Caco-2 (cell line): Measurements from ENCODE around the gene SLC39A10. TPM values are rescaled to one million over a fixed set of nuclear protein-coding genes. Genes with fewer than 3 reads are reported as not detected.

Experiments
- BruUV-seq: library from RNA; stranded (reverse); fragments of 400-500 nt; replicated peaks from 2 replicates; lab custom pipeline; 2021; lab: Mats Ljungman, UMichigan
- CTCF ChIA-PET: fragments of 300-600 bp; sonication (Branson Sonifier 250); formaldehyde crosslinking; loops from one replicate; lab custom pipeline; 2022; ENCODE audit warnings: antibody characterized with exemption; lab: Charles Lee
- POLR2A ChIA-PET: fragments of 300-600 bp; sonication (Branson Sonifier 250); formaldehyde crosslinking; loops from one replicate; lab custom pipeline; 2022; ENCODE audit warnings: antibody characterized with exemption; lab: Charles Lee
- DNase-seq, 2 experiments: peaks; one replicate each; pipeline versions ENCODE4 v3.0.0 to v3.0.0-alpha.2; 2020 to 2022
- H3K27me3 ChIP-seq: replicated peaks from 2 replicates; pipeline ENCODE4 v1.6.0; 2011; ENCODE audit warnings: low read length; ENCODE audit not compliant: control insufficient read depth, insufficient read depth
- H3K36me3 ChIP-seq: 2 replicates; pipeline ENCODE4 v1.5.1; 2011; ENCODE audit warnings: low read length; ENCODE audit not compliant: control insufficient read depth, insufficient read depth
- H3K4me1 ChIP-seq: fragments of 250-450 bp; sonication (Bioruptor Pico); 2 replicates; pipeline ENCODE4 v1.5.1; 2020; ENCODE audit warnings: mild to moderate bottlenecking
- H3K4me3 ChIP-seq: 2 replicates; pipeline ENCODE4 v1.5.1; 2011; ENCODE audit warnings: low read depth, mild to moderate bottlenecking, control low read depth, low read length
- H3K9me3 ChIP-seq: fragments of 250-450 bp; sonication (Bioruptor Pico); 2 replicates; pipeline ENCODE4 v1.5.1; 2020; ENCODE audit warnings: mild to moderate bottlenecking, moderate library complexity
- H3K27ac Mint-ChIP-seq: one replicate; pipeline ENCODE4 v1.8.0; 2022; ENCODE audit warnings: mixed read lengths; ENCODE audit not compliant: unreplicated experiment
- H3K27me3 Mint-ChIP-seq: one replicate; pipeline ENCODE4 v1.8.0; 2022; ENCODE audit warnings: mixed read lengths; ENCODE audit not compliant: insufficient read depth, unreplicated experiment
- H3K36me3 Mint-ChIP-seq: one replicate; pipeline ENCODE4 v1.8.0; 2022; ENCODE audit warnings: mild to moderate bottlenecking, mixed read lengths; ENCODE audit not compliant: insufficient read depth, unreplicated experiment
- H3K4me1 Mint-ChIP-seq: one replicate; pipeline ENCODE4 v1.8.0; 2022; ENCODE audit warnings: low read depth, mixed read lengths; ENCODE audit not compliant: unreplicated experiment
- H3K4me3 Mint-ChIP-seq: one replicate; pipeline ENCODE4 v1.8.0; 2022; ENCODE audit warnings: mild to moderate bottlenecking, moderate library complexity, mixed read lengths; ENCODE audit not compliant: unreplicated experiment
- H3K9me3 Mint-ChIP-seq: one replicate; pipeline ENCODE4 v1.8.0; 2022; ENCODE audit warnings: mixed read lengths; ENCODE audit not compliant: unreplicated experiment
- CTCF ChIP-seq, 2 experiments: fragments of 200-600 bp in 1 of 2; IDR thresholded peaks; 1 replicate in 1 of 2; 2 replicates in 1 of 2; pipeline versions ENCODE4 v1.5.1 to v1.8.0; 2011 to 2022; ENCODE audit warnings: antibody characterized with exemption in 1 of 2, control low read depth in 1 of 2, inconsistent platforms in 1 of 2, low read depth in 1 of 2, low read length in 1 of 2, mild to moderate bottlenecking in 1 of 2, moderate library complexity in 1 of 2; ENCODE audit not compliant: insufficient read depth in 1 of 2, severe bottlenecking in 1 of 2, unreplicated experiment in 1 of 2
- intact Hi-C: fragments of 100-400 bp; cut with micrococcal nuclease; formaldehyde crosslinking; loops from one replicate; pipeline ENCODE4 v1.10.0; 2022; ENCODE audit not compliant: unreplicated experiment
- total RNA-seq: library from RNA; stranded (reverse); gene quantifications from 2 replicates; pipeline ENCODE4 v1.2.3, GENCODE V29; 2022

Gene SLC39A10
- total RNA-seq, 1 experiment from 2014 or later: 45.5 TPM

- Histone ChIP-seq H3K36me3 (no peaks in the 10 kb centered on the region), H3K4me3 (no peak overlapping the region), H3K9me3 (no peaks in the 10 kb centered on the region), H3K4me1 (no peaks in the 10 kb centered on the region), H3K27me3 (no peaks in the 10 kb centered on the region)
- H3K4me1 Mint-ChIP-seq: no peaks in the 10 kb centered on the region
- ChIA-PET POLR2A (no interaction called here), CTCF (interaction anchor here (0.6 kb wide), 1 partner anchor 23 kb away, joined by 5 read pairs; the partner anchor contains the start of gene SLC39A10)
- no peak overlapping the region for H3K4me3 Mint-ChIP-seq
- no peak for DNase-seq
- TF ChIP-seq CTCF (IDR thresholded peaks at IDR 0.05; ENCODE audit: insufficient read depth in 1 of 2, low read depth in 1 of 2, low read length in 1 of 2, severe bottlenecking in 1 of 2, unreplicated experiment in 1 of 2): no peak
- intact Hi-C loops: no loop called here
- no TSS peak for BruUV-seq
- no peaks in the 10 kb centered on the region for H3K36me3 Mint-ChIP-seq
- H3K27me3 Mint-ChIP-seq: no peaks in the 10 kb centered on the region
- H3K27ac Mint-ChIP-seq: no peak overlapping the region
- H3K9me3 Mint-ChIP-seq: no peaks in the 10 kb centered on the region
These were observed 23.5 kb upstream of the SLC39A10 start for GRCh38 chr2:195633573-195633870.

- CTCF ChIA-PET: no interaction called here
- Histone ChIP-seq H3K9me3 (no peaks in the 10 kb centered on the region), H3K4me3 (no peak overlapping the region), H3K36me3 (no peaks in the 10 kb centered on the region), H3K27me3 (no peaks in the 10 kb centered on the region), H3K4me1 (no peaks in the 10 kb centered on the region)
- no peaks in the 10 kb centered on the region for H3K4me1 Mint-ChIP-seq
- H3K27ac Mint-ChIP-seq: no peak overlapping the region
- H3K36me3 Mint-ChIP-seq: no peaks in the 10 kb centered on the region
- no peak for TF ChIP-seq CTCF (IDR thresholded peaks at IDR 0.05; ENCODE audit: insufficient read depth in 1 of 2, low read depth in 1 of 2, low read length in 1 of 2, severe bottlenecking in 1 of 2, unreplicated experiment in 1 of 2)
- no peaks in the 10 kb centered on the region for H3K27me3 Mint-ChIP-seq
- H3K9me3 Mint-ChIP-seq: no peaks in the 10 kb centered on the region
- POLR2A ChIA-PET: no interaction called here
- intact Hi-C loops: no loop called here
- no peak overlapping the region for H3K4me3 Mint-ChIP-seq
- DNase-seq: no peak
- no TSS peak for BruUV-seq
These were observed 23.1 kb upstream of the SLC39A10 start for GRCh38 chr2:195633974-195634373.

GRCh38 chr2:195636890-195637289 lies 20.1 kb upstream of the SLC39A10 start:
- BruUV-seq: no TSS peak
- Mint-ChIP-seq H3K27me3 (no peaks in the 10 kb centered on the region), H3K4me1 (no peaks in the 10 kb centered on the region), H3K9me3 (no peaks in the 10 kb centered on the region), H3K27ac (no peak overlapping the region), H3K4me3 (no peak overlapping the region), H3K36me3 (no peaks in the 10 kb centered on the region)
- H3K9me3 ChIP-seq: no peaks in the 10 kb centered on the region
- no peaks in the 10 kb centered on the region for H3K27me3 ChIP-seq
- no peak for DNase-seq
- POLR2A ChIA-PET: no interaction called here
- TF ChIP-seq CTCF (IDR thresholded peaks at IDR 0.05; ENCODE audit: insufficient read depth in 1 of 2, low read depth in 1 of 2, low read length in 1 of 2, severe bottlenecking in 1 of 2, unreplicated experiment in 1 of 2): no peak
- CTCF ChIA-PET: interaction anchor here (0.8 kb wide), 1 partner anchor 20 kb away, joined by 5 read pairs; the partner anchor contains the start of gene SLC39A10
- H3K36me3 ChIP-seq: no peaks in the 10 kb centered on the region
- H3K4me1 ChIP-seq: no peaks in the 10 kb centered on the region
- H3K4me3 ChIP-seq: no peak overlapping the region
- intact Hi-C loops: no loop called here
